Immature natural killer cell (primary cell): ENCODE results near the gene STX18. TPM values are rescaled to one million over a fixed set of nuclear protein-coding genes. Genes with fewer than 3 reads are reported as not detected.
"Not testable (repeated sequence)": the region's sequence is repeated elsewhere in the genome, so short reads cannot be mapped to it uniquely, and the experiment has no call there.

Experiments
- DNase-seq, 3 donors: peaks; one replicate each; pipeline ENCODE4 v3.0.0; 2022; ENCODE audit warnings: mixed read lengths in 1 of 3
- H3K27ac Mint-ChIP-seq, 6 donors: one replicate each; pipeline ENCODE4 v1.8.0; 2020; ENCODE audit warnings: mixed read lengths in 6 of 6, mild to moderate bottlenecking in 5 of 6, inconsistent platforms in 4 of 6, moderate library complexity in 3 of 6
- H3K27me3 Mint-ChIP-seq, 3 donors: one replicate each; pipeline ENCODE4 v1.8.0; 2020 to 2021; ENCODE audit warnings: low read depth in 3 of 3, mild to moderate bottlenecking in 3 of 3, mixed read lengths in 3 of 3, moderate library complexity in 3 of 3, inconsistent platforms in 1 of 3
- H3K36me3 Mint-ChIP-seq, 3 donors: one replicate each; pipeline ENCODE4 v1.8.0; 2020; ENCODE audit warnings: mixed read lengths in 3 of 3, inconsistent platforms in 2 of 3, mild to moderate bottlenecking in 2 of 3
- H3K4me1 Mint-ChIP-seq, 2 donors: one replicate each; pipeline ENCODE4 v1.8.0; 2020; ENCODE audit warnings: inconsistent platforms in 2 of 2, mild to moderate bottlenecking in 2 of 2, mixed read lengths in 2 of 2, moderate library complexity in 1 of 2
- H3K4me3 Mint-ChIP-seq, 5 donors: one replicate each; pipeline ENCODE4 v1.8.0; 2020; ENCODE audit warnings: mild to moderate bottlenecking in 5 of 5, mixed read lengths in 5 of 5, inconsistent platforms in 3 of 5, moderate library complexity in 3 of 5
- H3K9me3 Mint-ChIP-seq, 6 donors: one replicate each; pipeline ENCODE4 v1.8.0; 2020; ENCODE audit warnings: mild to moderate bottlenecking in 6 of 6, mixed read lengths in 6 of 6, inconsistent platforms in 4 of 6, moderate library complexity in 3 of 6
- polyA plus RNA-seq, 3 donors: library from polyadenylated mRNA; unstranded; fragments of 300-500 nt; fragmentation: Illumina TruSeq; gene quantifications; one replicate each; pipeline ENCODE4 v1.2.3, GENCODE V29; 2021

Gene STX18
- polyA plus RNA-seq, 3 donors from 2014 or later, result 22.5 to 26.6 (median 23.3) TPM

DNA sequence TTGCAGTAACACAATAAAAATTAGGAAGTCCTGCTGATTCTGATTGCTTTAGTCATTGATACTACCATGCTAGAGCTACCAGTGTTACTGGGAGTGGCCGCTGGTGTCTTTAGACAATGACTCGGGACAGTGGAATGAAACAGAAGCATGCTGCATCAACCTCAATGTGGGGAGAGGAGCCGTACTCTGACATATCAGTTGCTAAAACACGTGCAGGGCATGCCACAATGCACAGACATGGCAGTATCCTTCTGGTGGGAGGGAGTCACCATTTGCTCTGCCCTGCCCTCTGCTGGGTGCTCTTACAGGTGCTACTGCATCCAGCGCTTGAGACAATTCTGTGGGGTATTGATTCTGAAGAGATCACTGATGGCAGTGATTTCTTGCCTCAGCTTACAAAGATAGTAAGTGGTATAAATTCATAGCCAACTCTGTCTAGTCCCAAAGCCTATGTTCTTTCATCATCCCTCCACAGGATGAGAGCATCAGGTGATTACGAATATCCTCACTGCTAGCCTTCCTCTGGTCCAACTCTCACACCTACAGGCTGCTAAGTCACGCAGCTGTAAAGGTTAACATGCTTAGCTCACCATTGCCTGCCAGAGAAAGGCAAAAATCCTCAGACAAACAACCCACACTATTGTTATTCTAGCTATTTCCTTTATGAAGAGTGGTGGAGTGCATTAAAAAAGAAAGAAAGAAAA lies 111.2 kb downstream of the STX18 start:
- no peak overlapping the region for H3K27ac Mint-ChIP-seq
- H3K4me3 Mint-ChIP-seq, result no peak overlapping the region
- peaks cover 0 to 3% (median 0%) of the 10 kb centered on the region in 3 donors for H3K27me3 Mint-ChIP-seq
- peaks cover 0 to 3% of the 10 kb centered on the region in 2 donors for H3K4me1 Mint-ChIP-seq
- peak; percentile 8 to 47 (median 26) for DNase-seq
- no peaks in the 10 kb centered on the region for H3K9me3 Mint-ChIP-seq
- peaks cover 7 to 16% (median 12%) of the 10 kb centered on the region in 3 donors for H3K36me3 Mint-ChIP-seq

DNA sequence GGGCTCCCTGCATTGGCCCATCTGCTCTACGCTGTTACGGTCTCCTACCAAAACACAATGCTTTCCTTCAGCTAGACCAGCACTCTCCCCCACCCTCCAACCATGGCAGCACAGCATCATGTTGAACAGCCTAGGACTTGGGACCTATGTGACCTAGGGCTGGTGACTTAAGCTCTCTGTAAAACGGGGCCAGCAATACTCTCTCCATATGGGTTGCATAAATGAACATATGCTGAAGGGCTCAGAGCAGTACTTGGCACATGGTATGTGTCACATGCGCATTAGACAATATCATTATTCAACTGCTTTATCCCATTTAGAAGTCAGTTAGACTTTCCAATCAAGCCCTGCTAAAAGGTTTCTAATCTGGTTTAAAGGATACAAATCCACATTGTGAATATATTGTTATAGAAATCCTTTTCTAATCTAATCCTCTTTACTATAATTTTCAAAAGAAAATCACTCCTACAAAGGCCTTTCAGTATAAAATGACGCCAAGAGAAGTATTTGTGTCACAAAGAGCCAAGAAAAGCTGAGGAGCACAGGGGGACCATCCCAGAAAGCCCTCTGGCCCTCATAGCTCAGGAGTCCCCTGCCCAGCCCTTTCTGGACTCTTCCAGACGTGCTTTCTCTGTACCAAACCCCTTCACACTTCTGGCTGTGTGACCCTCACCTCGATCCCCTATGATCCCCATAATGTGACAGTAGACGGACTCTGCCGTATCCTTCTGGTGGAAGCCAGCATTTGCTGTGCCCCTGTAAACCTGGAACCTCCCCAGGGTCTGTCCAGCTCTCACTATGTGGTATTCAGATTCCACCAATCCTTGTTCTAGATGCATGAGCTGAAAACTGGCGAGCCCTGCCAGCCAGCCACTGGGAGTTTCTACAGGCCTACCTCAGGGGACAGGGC lies 112.6 kb downstream of the STX18 start:
- Mint-ChIP-seq H3K9me3 (no peaks in the 10 kb centered on the region), H3K27me3 (peaks cover 0 to 3% (median 0%) of the 10 kb centered on the region in 3 donors), H3K4me3 (no peak overlapping the region), H3K27ac (no peak overlapping the region), H3K36me3 (peaks cover 7 to 10% (median 8%) of the 10 kb centered on the region in 3 donors), H3K4me1 (peaks cover 0 to 3% of the 10 kb centered on the region in 2 donors)
- DNase-seq, result no peak

DNA sequence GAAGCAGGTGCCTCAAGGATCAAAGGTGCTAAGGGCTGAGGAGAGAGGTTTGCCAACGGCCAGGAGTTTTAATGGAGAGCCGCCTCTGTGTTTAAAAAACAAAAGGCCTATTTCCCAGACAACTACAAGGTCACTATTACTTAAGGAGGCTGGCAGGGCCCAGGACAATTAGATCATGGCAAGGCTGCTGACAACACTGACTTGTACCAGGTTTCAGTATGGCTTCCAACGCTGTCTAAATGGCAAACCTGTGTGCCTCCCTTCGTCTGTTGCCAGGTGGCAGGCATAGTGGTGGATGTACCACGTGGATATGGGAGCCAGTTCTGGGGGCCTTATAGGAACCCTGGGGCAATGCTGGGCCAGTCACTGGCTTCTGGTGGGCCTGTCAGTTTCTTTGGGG lies 114.0 kb downstream of the STX18 start:
- Mint-ChIP-seq H3K36me3 (peaks cover 4 to 12% (median 8%) of the 10 kb centered on the region in 3 donors), H3K27ac (no peak overlapping the region), H3K4me3 (no peak overlapping the region), H3K4me1 (peaks cover 0 to 3% of the 10 kb centered on the region in 2 donors), H3K9me3 (no peaks in the 10 kb centered on the region), H3K27me3 (peaks cover 0 to 3% (median 0%) of the 10 kb centered on the region in 3 donors)
- no peak for DNase-seq

DNA sequence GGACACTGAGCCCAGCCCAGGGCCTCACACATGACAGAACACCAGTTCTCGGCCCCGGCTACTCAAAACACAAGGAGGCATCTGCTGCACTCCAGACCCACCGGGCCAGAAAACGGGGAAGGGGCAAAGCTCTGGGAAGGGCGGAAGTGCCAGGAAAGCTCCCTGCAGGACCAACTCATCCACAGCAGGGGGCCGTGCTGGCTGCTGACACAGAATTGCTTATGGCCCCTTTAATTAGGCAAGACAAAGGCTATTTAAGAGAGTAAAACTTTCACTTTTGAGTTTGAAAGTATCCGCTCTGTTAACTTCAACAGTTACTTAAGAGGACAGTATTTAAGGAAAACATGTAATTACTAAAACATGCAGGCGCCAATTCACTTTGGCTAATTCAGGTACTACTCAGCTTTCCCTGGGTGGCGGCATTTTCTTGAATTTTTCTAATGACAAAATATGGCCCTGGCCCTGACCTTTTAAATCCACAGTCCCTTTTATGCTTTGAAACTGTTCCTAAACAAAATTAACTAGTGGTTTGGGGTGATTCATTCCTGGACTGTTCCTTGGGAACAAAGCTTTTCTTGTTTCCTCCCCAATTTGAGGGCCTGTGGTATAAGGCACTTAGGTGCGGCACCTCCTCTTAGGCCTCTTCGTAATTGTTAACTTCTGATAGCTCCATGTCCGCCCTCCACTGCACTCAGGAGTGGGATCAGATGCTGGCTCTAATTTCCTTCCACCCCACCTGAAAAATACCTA lies 114.6 kb downstream of the STX18 start:
- Mint-ChIP-seq H3K27me3 (peaks cover 0 to 3% (median 0%) of the 10 kb centered on the region in 3 donors), H3K36me3 (peaks cover 3 to 12% (median 11%) of the 10 kb centered on the region in 3 donors), H3K4me1 (peaks cover 0 to 3% of the 10 kb centered on the region in 2 donors), H3K4me3 (no peak overlapping the region), H3K27ac (peak overlapping the region in 1 of 6 donors; percentile 20), H3K9me3 (no peaks in the 10 kb centered on the region)
- no peak for DNase-seq

DNA sequence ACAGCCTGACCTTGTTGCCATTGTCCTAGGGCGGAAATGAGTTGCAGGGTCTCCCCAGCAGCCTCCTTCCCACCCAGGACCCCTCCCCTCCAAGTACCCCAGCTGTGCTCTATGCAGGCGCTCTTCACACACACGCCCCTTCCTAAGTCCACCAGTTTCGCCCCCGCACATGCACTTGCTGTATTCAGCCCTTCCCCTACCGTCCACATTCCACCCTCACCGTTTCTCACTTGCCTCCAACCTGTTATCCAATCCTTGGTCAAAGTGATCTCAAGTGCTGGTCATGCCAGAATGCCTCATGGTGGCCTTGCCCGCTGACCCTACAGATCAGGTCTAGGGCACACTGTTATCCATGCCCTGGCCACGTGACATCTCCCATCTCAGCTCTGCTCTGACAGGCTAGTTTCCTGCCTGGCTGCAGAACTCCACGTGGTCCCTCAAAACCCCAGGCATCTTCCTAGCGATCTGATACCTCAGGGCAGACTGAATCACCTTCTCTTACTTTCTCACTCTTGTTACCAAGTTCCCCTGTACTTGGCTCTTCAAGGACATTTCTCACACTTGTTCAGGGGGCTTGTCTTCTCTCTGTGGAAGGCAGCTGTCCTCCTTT lies 115.2 kb downstream of the STX18 start:
- H3K36me3 Mint-ChIP-seq, result peaks cover 5 to 13% (median 11%) of the 10 kb centered on the region in 3 donors
- H3K4me3 Mint-ChIP-seq, result no peak overlapping the region
- no peaks in the 10 kb centered on the region for H3K9me3 Mint-ChIP-seq
- DNase-seq, result no peak
- H3K4me1 Mint-ChIP-seq, result peaks cover 0 to 3% of the 10 kb centered on the region in 2 donors
- peaks cover 0 to under 1% (median 0%) of the 10 kb centered on the region in 3 donors for H3K27me3 Mint-ChIP-seq
- peak overlapping the region in 2 of 6 donors; percentile 0 to 20 for H3K27ac Mint-ChIP-seq

DNA sequence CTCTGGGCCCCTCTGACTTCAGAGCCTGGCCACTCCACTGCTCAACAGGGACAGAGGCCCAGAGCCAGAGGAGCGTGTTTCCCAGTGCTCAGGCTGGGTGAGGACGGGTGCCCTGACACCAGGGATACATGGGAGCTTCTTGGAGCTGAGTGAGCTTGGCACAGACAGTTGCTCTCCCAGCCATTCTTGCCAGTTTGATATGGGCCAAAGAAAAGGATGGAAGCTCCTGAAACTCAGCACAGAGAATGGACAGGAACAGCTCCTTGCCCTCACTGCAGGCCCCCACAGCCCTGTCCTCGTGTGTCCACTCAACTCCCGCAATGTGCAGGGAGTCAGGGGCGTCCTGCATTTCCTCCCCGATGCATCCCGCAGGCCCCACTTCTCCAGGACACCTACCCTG lies 116.2 kb downstream of the STX18 start:
- H3K36me3 Mint-ChIP-seq, result peaks cover 14 to 22% (median 16%) of the 10 kb centered on the region in 3 donors
- peaks cover 0 to 3% of the 10 kb centered on the region in 2 donors for H3K4me1 Mint-ChIP-seq
- H3K4me3 Mint-ChIP-seq, result no peak overlapping the region
- H3K9me3 Mint-ChIP-seq, result no peaks in the 10 kb centered on the region
- no peaks in the 10 kb centered on the region for H3K27me3 Mint-ChIP-seq
- no peak for DNase-seq
- H3K27ac Mint-ChIP-seq, result peak overlapping the region in 1 of 6 donors; percentile 61

DNA sequence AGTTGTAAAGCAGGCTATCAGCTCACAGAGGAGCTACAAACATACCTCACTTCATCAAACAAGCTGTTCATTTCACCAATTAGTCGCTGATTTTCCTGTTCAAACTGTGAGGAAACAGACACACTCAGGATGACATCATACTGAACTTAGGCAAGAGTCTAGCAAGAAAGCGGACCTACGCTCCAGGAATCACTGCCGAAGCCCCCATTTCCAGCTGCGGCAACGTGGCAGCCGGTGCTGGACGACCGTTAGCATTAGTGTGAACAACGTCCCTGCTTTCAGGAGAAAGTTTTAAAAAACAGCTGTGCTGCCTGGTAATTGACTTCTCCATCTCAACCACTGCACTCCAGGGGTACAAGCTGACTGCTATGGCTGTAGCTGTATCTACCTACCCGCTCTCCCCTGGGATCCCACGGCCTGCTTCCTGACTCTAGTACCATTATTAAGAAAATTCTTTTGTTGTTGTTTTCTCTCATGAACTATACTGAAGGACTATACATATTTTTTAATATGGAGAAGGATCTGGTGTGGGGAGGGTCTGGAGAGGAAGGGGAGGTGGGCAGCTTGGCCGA lies 116.6 kb downstream of the STX18 start:
- DNase-seq, result no peak
- Mint-ChIP-seq H3K9me3 (no peaks in the 10 kb centered on the region), H3K4me1 (no peaks in the 10 kb centered on the region), H3K27me3 (no peaks in the 10 kb centered on the region), H3K36me3 (peaks cover 17 to 23% (median 17%) of the 10 kb centered on the region in 3 donors), H3K4me3 (no peak overlapping the region), H3K27ac (peak overlapping the region in 1 of 6 donors; percentile 61)

DNA sequence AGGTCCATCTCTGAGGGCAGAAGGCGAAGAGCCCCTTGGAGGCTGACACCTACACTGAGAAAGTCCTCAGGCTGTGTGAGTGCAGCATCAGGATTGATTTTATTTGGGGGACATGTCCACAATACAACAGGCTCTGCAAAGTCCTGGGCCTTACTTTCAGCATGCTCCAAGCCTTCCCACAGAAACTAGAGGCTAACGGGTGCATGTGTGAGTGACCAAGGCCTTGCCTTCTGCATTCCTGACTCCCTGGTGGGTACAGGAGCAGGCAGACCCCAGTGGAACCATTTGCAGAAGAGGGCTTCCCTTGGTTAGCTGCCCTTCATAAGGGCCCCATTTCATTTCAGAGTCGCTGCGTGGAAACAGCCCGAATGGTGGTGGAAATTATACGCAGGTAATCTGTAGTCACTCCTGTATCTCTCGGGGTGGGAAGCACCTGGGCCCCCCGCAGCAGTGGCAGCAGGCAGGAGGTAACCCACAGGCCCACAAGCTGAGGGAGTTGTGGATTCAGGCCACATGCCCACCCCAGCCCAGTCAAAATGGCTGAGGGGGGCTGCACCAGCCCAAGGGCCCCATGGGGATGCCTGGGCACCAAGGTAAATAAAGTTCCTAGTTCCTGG lies 117.2 kb downstream of the STX18 start:
- no peak overlapping the region for H3K4me3 Mint-ChIP-seq
- no peak for DNase-seq
- H3K27ac Mint-ChIP-seq, result no peak overlapping the region
- no peaks in the 10 kb centered on the region for H3K27me3 Mint-ChIP-seq
- H3K36me3 Mint-ChIP-seq, result peaks cover 20 to 23% (median 22%) of the 10 kb centered on the region in 3 donors
- no peaks in the 10 kb centered on the region for H3K9me3 Mint-ChIP-seq
- no peaks in the 10 kb centered on the region for H3K4me1 Mint-ChIP-seq

DNA sequence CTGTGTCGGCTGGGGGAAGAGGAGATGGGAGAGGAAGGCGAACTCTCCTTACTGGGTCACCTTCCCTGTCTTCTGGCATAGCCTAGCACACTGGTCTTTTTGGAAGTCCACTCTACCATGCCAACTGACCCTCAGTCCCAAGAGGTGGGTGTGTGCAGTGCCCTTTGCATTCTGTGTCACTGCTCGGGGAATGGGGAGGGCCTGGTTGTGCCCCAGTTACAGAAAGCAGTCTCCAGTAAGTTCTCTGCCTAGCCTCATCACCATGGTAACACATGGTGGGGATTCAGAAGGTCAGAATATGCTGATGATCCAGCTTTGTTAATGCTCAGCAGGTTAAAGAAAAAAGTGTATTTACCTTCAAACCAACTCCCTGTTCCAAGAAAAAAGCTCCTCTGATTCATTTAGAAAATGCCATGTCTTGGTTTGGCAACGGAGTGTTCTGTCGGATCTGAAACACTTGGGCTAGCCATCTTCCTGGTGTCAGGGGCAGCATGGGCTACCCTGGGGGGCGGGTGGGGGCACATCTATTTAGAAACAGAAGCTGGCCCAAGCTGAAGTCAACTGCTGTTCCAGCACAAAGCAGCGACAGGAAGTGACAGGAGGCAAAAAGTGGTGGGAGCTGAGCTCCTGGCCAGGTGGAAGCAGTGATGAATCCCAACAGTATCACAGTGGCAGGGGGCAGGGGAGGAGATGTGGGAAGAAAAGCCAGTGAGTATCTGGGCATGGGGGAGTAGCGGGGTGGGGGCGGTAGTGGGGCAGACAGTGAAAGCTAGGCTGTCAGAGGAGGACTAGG lies 117.9 kb downstream of the STX18 start:
- Mint-ChIP-seq H3K27me3 (no peaks in the 10 kb centered on the region), H3K4me3 (no peak overlapping the region), H3K4me1 (no peaks in the 10 kb centered on the region), H3K36me3 (peaks cover 23 to 25% (median 25%) of the 10 kb centered on the region in 3 donors), H3K9me3 (no peaks in the 10 kb centered on the region), H3K27ac (peak overlapping the region in 1 of 6 donors; percentile 90)
- no peak for DNase-seq

DNA sequence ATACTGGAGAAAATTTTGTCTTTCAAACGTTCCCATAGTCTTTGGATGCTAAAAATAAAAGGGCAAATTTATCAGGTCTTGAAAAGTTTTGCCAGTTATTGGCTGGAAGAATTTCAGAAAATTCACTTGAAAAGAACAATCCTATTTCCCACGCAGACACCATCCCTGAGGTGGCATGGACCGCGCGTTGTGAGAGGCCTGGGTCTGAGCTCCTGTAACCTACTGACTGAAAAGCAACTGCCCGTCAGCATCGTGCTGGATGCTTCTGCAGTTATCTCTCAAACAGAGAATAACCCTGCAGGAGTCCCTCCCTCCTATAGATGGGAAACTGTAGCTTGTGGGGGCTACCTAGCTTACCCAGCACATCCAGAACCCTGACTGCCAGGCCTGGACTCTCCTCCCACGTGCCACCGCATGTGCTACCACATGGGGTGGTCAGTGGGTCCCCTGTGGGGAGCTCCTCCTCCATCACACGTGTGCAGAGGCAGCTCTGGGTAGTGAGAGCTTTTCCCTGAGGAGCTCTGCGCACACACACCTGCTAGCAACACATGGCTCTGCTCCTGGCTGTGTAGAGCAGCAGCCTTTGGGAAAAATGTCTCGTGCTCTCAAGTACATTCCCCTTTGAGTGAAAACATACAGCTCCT lies 118.9 kb downstream of the STX18 start:
- DNase-seq, result no peak
- H3K4me3 Mint-ChIP-seq, result no peak overlapping the region
- H3K4me1 Mint-ChIP-seq, result no peaks in the 10 kb centered on the region
- H3K36me3 Mint-ChIP-seq, result peaks cover 27 to 30% (median 29%) of the 10 kb centered on the region in 3 donors
- H3K27ac Mint-ChIP-seq, result peak overlapping the region in 1 of 6 donors; percentile 17
- no peaks in the 10 kb centered on the region for H3K27me3 Mint-ChIP-seq
- H3K9me3 Mint-ChIP-seq, result no peaks in the 10 kb centered on the region

DNA sequence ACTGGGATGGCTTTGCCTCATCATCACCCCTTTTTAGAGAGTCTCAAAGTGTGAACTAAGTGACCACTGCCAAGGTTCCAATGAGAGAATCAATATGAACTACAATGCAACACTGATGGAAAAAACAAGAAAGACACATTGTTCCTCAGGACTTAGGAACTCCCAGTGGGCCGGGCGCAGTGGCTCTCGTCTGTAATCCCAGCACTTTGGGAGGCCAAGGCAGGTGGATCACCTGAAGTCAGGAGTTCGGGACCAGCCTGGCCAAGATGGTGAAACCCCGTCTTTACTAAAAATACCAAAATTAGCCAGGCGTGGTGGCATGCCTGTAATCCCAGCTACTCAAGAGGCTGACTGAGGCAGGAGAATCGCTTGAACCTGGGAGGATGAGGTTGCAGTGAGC lies 119.7 kb downstream of the STX18 start:
- not testable (repeated sequence) for H3K9me3 Mint-ChIP-seq, H3K4me1 Mint-ChIP-seq, H3K27me3 Mint-ChIP-seq, DNase-seq, H3K27ac Mint-ChIP-seq, H3K4me3 Mint-ChIP-seq
- H3K36me3 Mint-ChIP-seq, result peaks cover 27 to 30% (median 29%) of the 10 kb centered on the region in 3 donors

DNA sequence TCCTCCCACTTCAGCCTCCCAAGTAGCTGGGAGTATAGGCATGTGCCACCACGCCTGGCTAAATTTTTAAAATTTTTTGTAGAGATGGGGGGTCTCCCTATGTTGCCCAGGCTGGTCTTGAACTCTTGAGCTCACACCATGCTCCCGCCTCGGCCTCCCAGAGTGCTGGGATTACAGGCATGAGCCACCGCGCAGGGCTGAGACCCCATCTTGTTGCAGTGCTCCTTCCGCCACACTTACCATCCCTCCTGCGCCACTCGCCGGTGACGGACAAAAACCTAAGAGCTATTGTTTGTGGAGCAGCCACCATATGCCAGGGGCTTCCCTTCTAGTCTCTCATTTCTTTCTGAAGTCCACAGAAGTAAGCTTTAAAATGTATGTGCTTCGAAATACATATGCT lies 120.5 kb downstream of the STX18 start:
- Mint-ChIP-seq H3K27ac (no peak overlapping the region), H3K9me3 (no peaks in the 10 kb centered on the region), H3K36me3 (peaks cover 23 to 29% (median 27%) of the 10 kb centered on the region in 3 donors), H3K4me3 (no peak overlapping the region), H3K27me3 (peaks cover 0 to 2% (median 0%) of the 10 kb centered on the region in 3 donors), H3K4me1 (no peaks in the 10 kb centered on the region)
- no peak for DNase-seq
